SK-N-SH treated with all-trans-retinoic acid at 6 μM for 48 hours (cell line): ENCODE data around the gene ANKDD1A.

Experiments
- ATAC-seq: fragments of 200-7000 bp; cut with Tn5 transposase; 3 replicates; pipeline ENCODE4 v1.9.1; 2020; ENCODE audit warnings: mild to moderate bottlenecking, moderate library complexity
- ARNTL ChIP-seq: fragments of 450-650 bp; formaldehyde crosslinking; IDR thresholded peaks from 2 replicates; pipeline ENCODE4 v1.5.0; 2020; ENCODE audit warnings: low read depth, mild to moderate bottlenecking, moderate library complexity, borderline replicate concordance
- BACH2 ChIP-seq: fragments of 250-450 bp; sonication (Bioruptor Pico); IDR thresholded peaks from 2 replicates; pipeline ENCODE4 v1.9.0; 2021; ENCODE audit warnings: mild to moderate bottlenecking, borderline replicate concordance
- CREB5 ChIP-seq: fragments of 250-450 bp; sonication (Bioruptor Pico); IDR thresholded peaks from 2 replicates; pipeline ENCODE4 v1.5.1; 2020; ENCODE audit warnings: low read depth, mild to moderate bottlenecking, moderate library complexity
- CSDC2 ChIP-seq: fragments of 250-450 bp; sonication (Bioruptor Pico); IDR thresholded peaks from 2 replicates; pipeline ENCODE4 v1.5.0; 2020; ENCODE audit warnings: mild to moderate bottlenecking, moderate library complexity
- CSRNP3 ChIP-seq: fragments of 250-450 bp; sonication (Bioruptor Pico); IDR thresholded peaks from 2 replicates; pipeline ENCODE4 v1.5.1; 2021; ENCODE audit warnings: mild to moderate bottlenecking, moderate library complexity
- ESRRG ChIP-seq: fragments of 250-450 bp; sonication (Bioruptor Pico); IDR thresholded peaks from 2 replicates; pipeline ENCODE4 v1.6.1; 2021; ENCODE audit warnings: mild to moderate bottlenecking
- GLIS3 ChIP-seq: fragments of 250-450 bp; sonication (Bioruptor Pico); IDR thresholded peaks from 2 replicates; pipeline ENCODE4 v1.5.0; 2020; ENCODE audit warnings: mild to moderate bottlenecking, moderate library complexity
- ISL1 ChIP-seq: fragments of 250-450 bp; sonication (Bioruptor Pico); IDR thresholded peaks from 2 replicates; pipeline ENCODE4 v2.1.2; 2022; ENCODE audit warnings: mild to moderate bottlenecking, moderate library complexity
- OSR1 ChIP-seq: fragments of 250-450 bp; sonication (Bioruptor Pico); IDR thresholded peaks from 2 replicates; pipeline ENCODE4 v1.8.0; 2022; ENCODE audit warnings: moderate library complexity, mild to moderate bottlenecking, inconsistent platforms
- POU6F1 ChIP-seq: fragments of 250-450 bp; sonication (Bioruptor Pico); IDR thresholded peaks from 2 replicates; pipeline ENCODE4 v1.8.0; 2021; ENCODE audit warnings: low read depth, mild to moderate bottlenecking, moderate library complexity, borderline replicate concordance
- PPARA ChIP-seq: fragments of 250-450 bp; sonication (Bioruptor Pico); IDR thresholded peaks from 2 replicates; pipeline ENCODE4 v1.5.0; 2020; ENCODE audit warnings: mild to moderate bottlenecking, borderline replicate concordance
- RARB ChIP-seq: fragments of 250-450 bp; sonication (Bioruptor Pico); IDR thresholded peaks from 2 replicates; pipeline ENCODE4 v1.8.0; 2021; ENCODE audit warnings: mild to moderate bottlenecking, moderate library complexity
- SNAI2 ChIP-seq: fragments of 250-450 bp; sonication (Bioruptor Pico); IDR thresholded peaks from 2 replicates; pipeline ENCODE4 v1.5.0; 2020; ENCODE audit warnings: mild to moderate bottlenecking, moderate library complexity
- TCF4 ChIP-seq: fragments of 250-450 bp; sonication (Bioruptor Pico); IDR thresholded peaks from 2 replicates; pipeline ENCODE4 v1.8.0; 2021; ENCODE audit warnings: mild to moderate bottlenecking, moderate library complexity, borderline replicate concordance
- TOX ChIP-seq: fragments of 250-450 bp; sonication (Bioruptor Pico); IDR thresholded peaks from 2 replicates; pipeline ENCODE4 v1.8.0; 2021; ENCODE audit warnings: mild to moderate bottlenecking, moderate library complexity, borderline replicate concordance
- ZC3H10 ChIP-seq: fragments of 250-450 bp; sonication (Bioruptor Pico); IDR thresholded peaks from 2 replicates; pipeline ENCODE4 v1.5.1; 2021; ENCODE audit warnings: mild to moderate bottlenecking, moderate library complexity
- ZFP3 ChIP-seq: fragments of 250-450 bp; sonication (Bioruptor Pico); IDR thresholded peaks from 2 replicates; pipeline ENCODE4 v1.5.0; 2020; ENCODE audit warnings: mild to moderate bottlenecking, moderate library complexity
- ZNF565 ChIP-seq: fragments of 450-650 bp; formaldehyde crosslinking; conservative IDR thresholded peaks from 2 replicates; pipeline ENCODE4 v1.5.0; 2020; ENCODE audit warnings: low read depth, mild to moderate bottlenecking, moderate library complexity
- ZNF70 ChIP-seq: fragments of 450-650 bp; formaldehyde crosslinking; IDR thresholded peaks from 2 replicates; pipeline ENCODE4 v1.5.0; 2020; ENCODE audit warnings: mild to moderate bottlenecking, moderate library complexity
- ZNF8 ChIP-seq: fragments of 450-650 bp; formaldehyde crosslinking; IDR thresholded peaks from 2 replicates; pipeline ENCODE4 v1.5.0; 2020; ENCODE audit warnings: mild to moderate bottlenecking, moderate library complexity
- TF ChIP-seq, protein P1 (sequence below): fragments of 250-450 bp; sonication (Bioruptor Pico); IDR thresholded peaks from 2 replicates; pipeline ENCODE4 v1.5.0; 2020; ENCODE audit warnings: mild to moderate bottlenecking, moderate library complexity
- TF ChIP-seq, protein P2 (sequence below): fragments of 250-450 bp; sonication (Bioruptor Pico); IDR thresholded peaks from 2 replicates; pipeline ENCODE4 v1.8.0; 2020; ENCODE audit warnings: mild to moderate bottlenecking, moderate library complexity, borderline replicate concordance

ANKDD1A gene

GRCh38 chr15:64896371-64897069 is 15.2 kb upstream of the ANKDD1A start (continued):
- TF ChIP-seq CSRNP3 (no peak), ZNF565 (CRISPR knock-in tag) (no peak), ISL1 (CRISPR knock-in tag) (no peak), RARB (CRISPR knock-in tag) (no peak), POU6F1 (no peak), TCF4 (CRISPR knock-in tag) (no peak), GLIS3 (CRISPR knock-in tag) (no peak), ZNF8 (CRISPR knock-in tag) (no peak), TOX (CRISPR knock-in tag) (no peak), ZC3H10 (CRISPR knock-in tag) (no peak), SNAI2 (CRISPR knock-in tag) (no peak), OSR1 (CRISPR knock-in tag) (no peak), ARNTL (CRISPR knock-in tag) (no peak)

- TF ChIP-seq CSDC2 (CRISPR knock-in tag) (no peak), ESRRG (CRISPR knock-in tag) (no peak), ZNF8 (CRISPR knock-in tag) (no peak), OSR1 (CRISPR knock-in tag) (no peak)
- peak; percentile 73 for ATAC-seq
Measured at GRCh38 chr15:64897345-64897985, 14.2 kb upstream of the ANKDD1A start.

DNA sequence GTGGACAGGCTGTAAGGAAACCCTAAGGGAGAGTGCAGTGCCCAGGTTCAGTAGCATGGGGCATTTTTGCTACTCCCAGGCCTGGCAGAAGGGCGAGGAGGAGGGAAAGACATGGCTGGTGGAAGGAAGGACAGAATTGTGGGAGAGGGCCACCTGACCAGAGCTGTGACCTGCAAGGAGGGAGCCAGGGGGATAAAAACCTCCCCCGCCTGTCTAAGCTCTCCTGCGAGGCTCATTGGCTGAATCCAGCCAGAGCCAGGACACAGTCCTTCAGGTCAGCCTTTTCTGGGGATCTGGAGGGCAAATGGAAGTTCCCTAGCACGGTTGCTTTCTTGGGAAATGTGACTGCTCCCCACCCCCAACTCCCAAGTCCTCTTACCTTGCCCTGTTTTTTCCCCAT is 13.3 kb upstream of the ANKDD1A start:
- no peak for TF ChIP-seq ZFP3
- no peak for TF ChIP-seq ZNF8 (CRISPR knock-in tag)
- TF ChIP-seq TCF4 (CRISPR knock-in tag) = no peak
- TF ChIP-seq CSDC2 (CRISPR knock-in tag) = no peak
- no peak for TF ChIP-seq PPARA (CRISPR knock-in tag)
- no peak for TF ChIP-seq POU6F1
- no peak for TF ChIP-seq ISL1 (CRISPR knock-in tag)
- TF ChIP-seq ESRRG (CRISPR knock-in tag) = no peak
- no peak for ATAC-seq

DNA sequence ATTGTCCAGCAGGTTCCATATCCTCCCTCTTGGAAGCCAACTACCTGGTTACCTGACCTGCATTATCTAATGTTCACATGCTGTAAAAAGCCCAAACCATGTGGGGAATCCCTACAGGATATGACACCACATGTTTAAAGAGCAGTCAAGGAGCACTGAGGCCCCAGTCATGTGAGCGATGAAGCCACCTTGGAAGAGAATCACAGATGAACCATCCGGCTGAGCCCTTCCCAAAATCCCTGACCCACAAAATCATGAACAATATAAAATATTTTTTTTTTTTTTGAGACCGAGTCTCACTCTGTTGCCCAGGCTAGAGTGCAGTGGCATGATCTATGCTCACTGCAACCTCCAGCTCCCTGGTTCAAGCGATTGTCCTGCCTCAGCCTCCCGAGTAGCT is 10.6 kb upstream of the ANKDD1A start:
- no peak for ATAC-seq
- TF ChIP-seq ISL1 (CRISPR knock-in tag) (no peak), ZNF70 (no peak), TCF4 (CRISPR knock-in tag) (no peak), POU6F1 (no peak), SNAI2 (CRISPR knock-in tag) (no peak), BACH2 (CRISPR knock-in tag) (no peak), CREB5 (CRISPR knock-in tag) (no peak), ZNF8 (CRISPR knock-in tag) (no peak)
- TF ChIP-seq, protein P1, sequence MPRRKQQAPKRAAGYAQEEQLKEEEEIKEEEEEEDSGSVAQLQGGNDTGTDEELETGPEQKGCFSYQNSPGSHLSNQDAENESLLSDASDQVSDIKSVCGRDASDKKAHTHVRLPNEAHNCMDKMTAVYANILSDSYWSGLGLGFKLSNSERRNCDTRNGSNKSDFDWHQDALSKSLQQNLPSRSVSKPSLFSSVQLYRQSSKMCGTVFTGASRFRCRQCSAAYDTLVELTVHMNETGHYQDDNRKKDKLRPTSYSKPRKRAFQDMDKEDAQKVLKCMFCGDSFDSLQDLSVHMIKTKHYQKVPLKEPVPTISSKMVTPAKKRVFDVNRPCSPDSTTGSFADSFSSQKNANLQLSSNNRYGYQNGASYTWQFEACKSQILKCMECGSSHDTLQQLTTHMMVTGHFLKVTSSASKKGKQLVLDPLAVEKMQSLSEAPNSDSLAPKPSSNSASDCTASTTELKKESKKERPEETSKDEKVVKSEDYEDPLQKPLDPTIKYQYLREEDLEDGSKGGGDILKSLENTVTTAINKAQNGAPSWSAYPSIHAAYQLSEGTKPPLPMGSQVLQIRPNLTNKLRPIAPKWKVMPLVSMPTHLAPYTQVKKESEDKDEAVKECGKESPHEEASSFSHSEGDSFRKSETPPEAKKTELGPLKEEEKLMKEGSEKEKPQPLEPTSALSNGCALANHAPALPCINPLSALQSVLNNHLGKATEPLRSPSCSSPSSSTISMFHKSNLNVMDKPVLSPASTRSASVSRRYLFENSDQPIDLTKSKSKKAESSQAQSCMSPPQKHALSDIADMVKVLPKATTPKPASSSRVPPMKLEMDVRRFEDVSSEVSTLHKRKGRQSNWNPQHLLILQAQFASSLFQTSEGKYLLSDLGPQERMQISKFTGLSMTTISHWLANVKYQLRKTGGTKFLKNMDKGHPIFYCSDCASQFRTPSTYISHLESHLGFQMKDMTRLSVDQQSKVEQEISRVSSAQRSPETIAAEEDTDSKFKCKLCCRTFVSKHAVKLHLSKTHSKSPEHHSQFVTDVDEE (CRISPR knock-in tag) = no peak
- TF ChIP-seq, protein P2, sequence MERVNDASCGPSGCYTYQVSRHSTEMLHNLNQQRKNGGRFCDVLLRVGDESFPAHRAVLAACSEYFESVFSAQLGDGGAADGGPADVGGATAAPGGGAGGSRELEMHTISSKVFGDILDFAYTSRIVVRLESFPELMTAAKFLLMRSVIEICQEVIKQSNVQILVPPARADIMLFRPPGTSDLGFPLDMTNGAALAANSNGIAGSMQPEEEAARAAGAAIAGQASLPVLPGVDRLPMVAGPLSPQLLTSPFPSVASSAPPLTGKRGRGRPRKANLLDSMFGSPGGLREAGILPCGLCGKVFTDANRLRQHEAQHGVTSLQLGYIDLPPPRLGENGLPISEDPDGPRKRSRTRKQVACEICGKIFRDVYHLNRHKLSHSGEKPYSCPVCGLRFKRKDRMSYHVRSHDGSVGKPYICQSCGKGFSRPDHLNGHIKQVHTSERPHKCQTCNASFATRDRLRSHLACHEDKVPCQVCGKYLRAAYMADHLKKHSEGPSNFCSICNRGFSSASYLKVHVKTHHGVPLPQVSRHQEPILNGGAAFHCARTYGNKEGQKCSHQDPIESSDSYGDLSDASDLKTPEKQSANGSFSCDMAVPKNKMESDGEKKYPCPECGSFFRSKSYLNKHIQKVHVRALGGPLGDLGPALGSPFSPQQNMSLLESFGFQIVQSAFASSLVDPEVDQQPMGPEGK = no peak
